ENCODE results near the gene HEATR5B. TPM values are rescaled to one million over a fixed set of nuclear protein-coding genes. Genes with fewer than 3 reads are reported as not detected.
"Not testable (repeated sequence)": the region's sequence is repeated elsewhere in the genome, so short reads cannot be mapped to it uniquely, and the experiment has no call there.

HEATR5B gene
- polyA plus RNA-seq, 5 donors = 18.3 to 33.1 (median 27.7) TPM

DNA sequence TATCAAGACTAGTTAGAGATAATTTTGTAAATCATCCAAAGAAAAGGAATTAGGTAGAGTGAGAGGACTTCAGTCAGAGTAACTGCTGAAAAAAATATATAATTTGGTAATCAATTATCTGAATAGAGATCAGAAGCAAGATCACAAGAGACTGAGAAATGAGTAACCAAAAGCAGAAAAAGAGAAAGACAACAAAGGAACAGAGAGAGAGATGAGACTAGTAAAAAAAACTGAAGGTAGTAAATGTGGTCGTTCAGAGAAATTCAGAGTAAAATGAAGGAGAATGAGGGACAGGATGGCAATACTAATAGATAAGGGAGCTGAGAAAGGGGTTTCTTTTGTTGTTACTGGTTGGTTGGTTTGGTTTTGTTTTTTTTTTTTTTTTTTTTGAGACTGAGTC, 134.3 kb downstream of the HEATR5B start:
- no peak for DNase-seq

DNA sequence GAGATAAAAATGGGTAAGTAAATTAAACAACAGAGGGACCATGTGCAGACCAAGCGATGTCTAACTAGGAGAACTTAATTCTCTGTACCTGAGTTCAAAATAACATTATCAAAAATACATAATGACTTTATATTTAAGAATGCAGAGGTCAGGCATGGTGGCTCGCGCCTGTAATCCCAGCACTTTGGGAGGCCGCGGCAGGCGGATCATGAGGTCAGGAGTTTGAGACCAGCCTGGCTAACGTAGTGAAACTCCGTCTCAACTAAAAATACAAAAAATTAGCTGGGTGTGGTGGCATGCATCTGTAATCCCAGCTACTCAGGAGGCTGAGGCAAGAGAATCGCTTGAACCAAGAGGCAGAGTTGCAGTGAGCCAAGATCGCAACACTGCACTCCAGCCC, 138.9 kb downstream of the HEATR5B start:
- not testable (repeated sequence) for DNase-seq

DNA sequence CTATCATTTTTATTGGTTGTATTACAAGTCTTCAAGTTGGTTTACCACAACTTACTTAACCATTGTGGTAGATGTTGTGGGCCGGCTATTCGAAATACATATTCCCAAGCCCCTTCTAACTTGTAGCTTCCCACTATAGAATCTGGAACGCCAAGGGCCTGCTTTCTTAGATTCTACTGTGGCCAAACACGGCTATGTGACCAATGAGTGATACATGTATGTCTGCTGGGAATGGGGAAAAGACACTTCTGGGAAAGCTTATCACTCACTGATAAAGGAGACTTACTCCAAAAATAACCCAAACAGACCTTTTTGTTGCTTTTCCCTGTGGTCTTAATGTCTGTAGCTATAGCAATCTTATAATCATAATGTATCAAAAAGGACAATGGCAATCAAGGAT, 142.3 kb downstream of the HEATR5B start:
- no peak for DNase-seq

DNA sequence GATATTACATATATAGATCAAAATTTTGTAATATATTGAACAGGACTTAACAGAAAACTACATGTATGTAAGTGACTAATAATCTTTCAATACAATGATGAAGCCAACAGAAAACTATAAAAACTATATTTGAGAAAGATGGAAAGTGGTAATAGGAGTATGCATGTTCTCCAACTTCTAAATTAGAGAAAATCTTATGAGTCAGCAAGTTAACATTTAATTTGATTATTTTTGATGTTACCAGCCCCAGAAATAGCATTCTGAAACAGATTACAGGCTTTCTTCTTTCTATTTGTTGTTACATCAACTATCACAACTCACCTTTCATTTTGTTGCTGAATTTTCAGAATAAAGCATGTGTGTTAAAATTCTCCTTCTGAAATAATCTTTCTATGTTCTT, 147.6 kb downstream of the HEATR5B start:
- not testable (repeated sequence) for DNase-seq

DNA sequence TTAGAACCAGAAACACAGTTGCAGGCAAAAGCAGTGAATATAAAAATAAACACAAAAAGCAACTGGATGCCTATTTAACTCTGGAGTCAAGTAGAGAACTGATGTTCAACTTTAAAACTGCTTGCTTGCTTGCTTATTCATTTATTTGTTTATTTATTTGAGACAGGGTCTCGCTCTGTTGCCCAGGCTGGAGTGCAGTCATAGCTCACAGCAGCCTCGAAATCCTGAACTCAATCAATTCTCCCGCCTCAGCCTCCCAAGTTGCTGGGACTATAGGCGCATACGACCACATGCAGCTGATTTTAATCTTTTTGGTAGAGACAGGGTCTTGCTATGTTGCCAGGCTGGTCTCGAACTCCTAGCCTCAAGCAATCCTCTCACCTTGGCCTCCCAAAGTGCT, 152.5 kb downstream of the HEATR5B start:
- not testable (repeated sequence) for DNase-seq

Other genes starting within 250 kb of the HEATR5B start
- 10 to 100 TPM; 15.2 to 28.8 (median 24.4) TPM for gene STRN, start 117.8 kb downstream of the HEATR5B start, polyA plus RNA-seq (ENCODE audit: insufficient read depth in 1 of 5, insufficient read length in 5 of 5, low replicate concordance in 1 of 5)
- gene GPATCH11, start 146 bp upstream of the HEATR5B start, polyA plus RNA-seq (ENCODE audit: insufficient read depth in 1 of 5, insufficient read length in 5 of 5, low replicate concordance in 1 of 5) = 10 to 100 TPM in 4 of 5 donors, 1 to 10 TPM in 1; 7.5 to 13.8 (median 12.4) TPM
- gene EIF2AK2, start 72.6 kb upstream of the HEATR5B start, polyA plus RNA-seq (ENCODE audit: insufficient read depth in 1 of 5, insufficient read length in 5 of 5, low replicate concordance in 1 of 5) = 10 to 100 TPM; 23.0 to 38.3 (median 35.9) TPM
- not detected for gene SULT6B1, start 104.3 kb upstream of the HEATR5B start, polyA plus RNA-seq (ENCODE audit: insufficient read depth in 1 of 5, insufficient read length in 5 of 5, low replicate concordance in 1 of 5)
- gene CEBPZOS, start 112.1 kb upstream of the HEATR5B start, polyA plus RNA-seq (ENCODE audit: insufficient read depth in 1 of 5, insufficient read length in 5 of 5, low replicate concordance in 1 of 5) = 10 to 100 TPM; 42.0 to 62.6 (median 54.1) TPM
- gene CEBPZ, start 147.2 kb upstream of the HEATR5B start, polyA plus RNA-seq (ENCODE audit: insufficient read depth in 1 of 5, insufficient read length in 5 of 5, low replicate concordance in 1 of 5) = 10 to 100 TPM; 63.0 to 73.8 (median 70.2) TPM
- gene NDUFAF7, start 147.3 kb upstream of the HEATR5B start, polyA plus RNA-seq (ENCODE audit: insufficient read depth in 1 of 5, insufficient read length in 5 of 5, low replicate concordance in 1 of 5) = 10 to 100 TPM; 23.8 to 42.5 (median 33.3) TPM
- 10 to 100 TPM; 36.3 to 70.2 (median 56.6) TPM for gene PRKD3, start 240.5 kb upstream of the HEATR5B start, polyA plus RNA-seq (ENCODE audit: insufficient read depth in 1 of 5, insufficient read length in 5 of 5, low replicate concordance in 1 of 5)